ENCODE measurements around the gene C19orf25.

DNA sequence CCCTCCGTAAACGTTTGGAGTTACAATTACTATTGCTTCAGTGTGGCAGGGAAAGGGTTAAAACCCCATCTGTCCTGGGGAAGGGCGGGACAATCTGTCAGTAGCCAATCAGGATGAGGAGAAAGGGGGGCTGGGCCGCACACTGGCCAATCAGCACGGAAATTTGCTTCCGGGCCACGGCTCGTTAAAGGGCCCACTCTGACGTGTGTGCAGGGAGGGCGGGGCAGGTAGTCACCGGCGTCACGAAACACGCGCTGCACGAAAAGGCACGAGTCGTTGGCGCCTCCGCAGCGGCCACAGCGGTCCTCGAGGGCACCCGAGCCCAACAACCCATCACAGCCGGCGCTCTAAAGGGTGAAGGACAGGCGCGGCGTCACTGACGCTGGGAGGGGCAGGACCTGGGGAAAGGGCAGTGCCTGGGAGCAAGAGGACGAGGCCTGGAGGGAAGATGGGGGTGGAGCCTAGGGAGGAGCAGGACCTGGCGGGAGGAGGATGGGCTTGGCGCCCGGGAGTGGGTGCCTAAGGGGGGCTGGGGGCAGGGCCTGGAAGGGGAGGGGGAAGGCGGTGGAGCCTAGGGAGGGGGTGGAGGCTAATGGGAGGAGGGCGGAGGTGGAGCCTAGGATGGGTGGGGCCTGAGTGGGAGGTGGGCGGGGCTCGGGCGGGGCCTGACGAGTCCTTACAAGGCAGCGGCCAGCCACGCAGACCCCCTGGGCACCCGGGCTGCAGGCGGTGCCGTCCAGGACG lies 28.9 kb upstream of the C19orf25 start:
- TF ChIP-seq POLR2AphosphoS5 (IDR thresholded peaks at IDR 0.05; ENCODE audit: low read depth, low read length) (no peak), TAF1 (IDR thresholded peaks at IDR 0.05; ENCODE audit: low read depth, low read length) (no peak), POLR2A (IDR thresholded peaks at IDR 0.05; ENCODE audit: low read depth, low read length) (no peak), POU2F2 (IDR thresholded peaks at IDR 0.05; ENCODE audit: low read depth, low read length) (no peak), PAX5 (IDR thresholded peaks at IDR 0.05; ENCODE audit: insufficient read depth, low read length, severe bottlenecking) (no peak)
